Type B pancreatic cell (in vitro differentiated cells): Measurements from ENCODE around the gene LGALS9. TPM values are rescaled to one million over a fixed set of nuclear protein-coding genes. Genes with fewer than 3 reads are reported as not detected.
A peak's percentile ranks its signal among the peaks of the same experiment; 100 is the strongest.

Source experiments
- DNase-seq: peaks from one replicate; pipeline ENCODE4 v3.0.0; 2021; ENCODE audit warnings: mixed read lengths; ENCODE audit not compliant: unreplicated experiment; ENCODE audit errors: extremely low spot score
- H3K27ac Mint-ChIP-seq: 2 replicates; pipeline ENCODE4 v1.8.0; 2021; ENCODE audit warnings: mild to moderate bottlenecking, mixed read lengths
- H3K27me3 Mint-ChIP-seq: 2 replicates; pipeline ENCODE4 v1.8.0; 2021; ENCODE audit warnings: mixed read lengths
- H3K36me3 Mint-ChIP-seq: 2 replicates; pipeline ENCODE4 v1.8.0; 2021; ENCODE audit warnings: mixed read lengths
- H3K4me1 Mint-ChIP-seq: one replicate; pipeline ENCODE4 v1.8.0; 2021; ENCODE audit warnings: mixed read lengths; ENCODE audit not compliant: unreplicated experiment
- H3K4me3 Mint-ChIP-seq: 2 replicates; pipeline ENCODE4 v1.8.0; 2021; ENCODE audit warnings: mild to moderate bottlenecking, mixed read lengths
- H3K9me3 Mint-ChIP-seq: 2 replicates; pipeline ENCODE4 v1.8.0; 2021; ENCODE audit warnings: mixed read lengths
- CTCF ChIP-seq: fragments of 200-600 bp; sonication (generic); conservative IDR thresholded peaks from 2 replicates; pipeline ENCODE4 v1.5.0; 2021; ENCODE audit warnings: antibody characterized with exemption, mild to moderate bottlenecking
- total RNA-seq: library from RNA; stranded (reverse); gene quantifications from 2 replicates; pipeline ENCODE4 v1.2.1, GENCODE V29; 2021; ENCODE audit warnings: low replicate concordance

Gene LGALS9
- total RNA-seq, 1 donor from 2014 or later = 25.3 TPM

- Mint-ChIP-seq H3K27ac (peak overlapping the region; percentile 53), H3K36me3 (peaks cover 10% of the 10 kb centered on the region), H3K4me1 (no peaks in the 10 kb centered on the region), H3K27me3 (no peaks in the 10 kb centered on the region), H3K9me3 (no peaks in the 10 kb centered on the region), H3K4me3 (no peak overlapping the region)
- TF ChIP-seq CTCF = no peak
- no peak for DNase-seq
Measured at GRCh38 chr17:27596096-27596495, 34.9 kb upstream of the LGALS9 start.

- no peak for DNase-seq
- Mint-ChIP-seq H3K4me1 (peaks cover 4% of the 10 kb centered on the region), H3K36me3 (peaks cover 15% of the 10 kb centered on the region), H3K27ac (no peak overlapping the region), H3K4me3 (no peak overlapping the region), H3K27me3 (no peaks in the 10 kb centered on the region), H3K9me3 (no peaks in the 10 kb centered on the region)
- TF ChIP-seq CTCF = no peak
Measured at GRCh38 chr17:27596566-27597187, 34.3 kb upstream of the LGALS9 start.

- no peak for DNase-seq
- H3K4me3 Mint-ChIP-seq = no peak overlapping the region
- no peak overlapping the region for H3K27ac Mint-ChIP-seq
- no peaks in the 10 kb centered on the region for H3K9me3 Mint-ChIP-seq
- H3K36me3 Mint-ChIP-seq = peaks cover 16% of the 10 kb centered on the region
- peaks cover 7% of the 10 kb centered on the region for H3K4me1 Mint-ChIP-seq
- no peak for TF ChIP-seq CTCF
- H3K27me3 Mint-ChIP-seq = no peaks in the 10 kb centered on the region
Measured at GRCh38 chr17:27597188-27597580, 33.8 kb upstream of the LGALS9 start.

- Mint-ChIP-seq H3K9me3 (no peaks in the 10 kb centered on the region), H3K4me1 (peaks cover 7% of the 10 kb centered on the region)
- TF ChIP-seq CTCF = no peak
Measured at GRCh38 chr17:27597783-27598320, 33.1 kb upstream of the LGALS9 start.

GRCh38 chr17:27598337-27599050 lies 32.5 kb upstream of the LGALS9 start:
- Mint-ChIP-seq H3K27ac (no peak overlapping the region), H3K4me1 (peaks cover 7% of the 10 kb centered on the region), H3K36me3 (peaks cover 16% of the 10 kb centered on the region), H3K27me3 (no peaks in the 10 kb centered on the region), H3K9me3 (no peaks in the 10 kb centered on the region), H3K4me3 (no peak overlapping the region)
- DNase-seq = no peak
- no peak for TF ChIP-seq CTCF

More at GRCh38 chr17:27597783-27598320, 33.1 kb upstream of the LGALS9 start:
- H3K4me3 Mint-ChIP-seq = no peak overlapping the region
- H3K36me3 Mint-ChIP-seq = peaks cover 16% of the 10 kb centered on the region
- no peak for DNase-seq
- H3K27me3 Mint-ChIP-seq = no peaks in the 10 kb centered on the region
- no peak overlapping the region for H3K27ac Mint-ChIP-seq
